COR-L47 (cell line): ENCODE data around the gene NENF.
A peak's percentile ranks its signal among the peaks of the same experiment; 100 is the strongest.

Experiments
- DNase-seq: peaks from one replicate; lab custom pipeline; 2025; lab: John Stamatoyannopoulos, UW

Gene NENF

DNA sequence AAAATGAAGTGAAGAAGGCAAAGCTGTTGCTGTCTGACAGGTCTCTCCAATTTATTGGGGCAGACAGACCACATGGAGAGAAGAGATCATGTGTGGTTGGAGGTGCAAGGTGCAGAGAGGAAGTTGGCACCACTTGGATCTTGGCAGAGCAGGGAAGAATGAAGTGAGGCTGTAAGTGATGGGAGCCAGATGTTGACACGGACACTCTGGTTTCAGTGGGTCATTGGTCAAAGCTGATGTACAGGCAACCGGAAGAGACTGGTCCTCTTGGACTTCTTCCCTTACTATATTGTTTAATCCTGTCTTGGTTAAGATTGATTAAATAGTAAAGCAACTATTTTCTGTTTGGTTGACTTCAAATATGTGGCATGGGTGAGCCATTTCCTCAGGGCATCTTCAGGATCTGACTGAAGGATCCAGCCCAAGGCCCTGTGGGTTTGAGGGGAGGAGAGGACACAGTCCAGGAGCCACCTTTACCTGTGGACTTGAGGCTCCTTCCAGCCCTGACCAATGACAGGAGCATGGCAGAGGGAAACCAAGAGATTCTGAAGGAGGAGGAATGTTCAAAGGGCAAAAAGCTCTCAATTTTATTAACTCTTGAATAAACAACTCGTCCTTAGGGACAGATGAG lies 49.4 kb downstream of the NENF start:
- no peak for DNase-seq

DNA sequence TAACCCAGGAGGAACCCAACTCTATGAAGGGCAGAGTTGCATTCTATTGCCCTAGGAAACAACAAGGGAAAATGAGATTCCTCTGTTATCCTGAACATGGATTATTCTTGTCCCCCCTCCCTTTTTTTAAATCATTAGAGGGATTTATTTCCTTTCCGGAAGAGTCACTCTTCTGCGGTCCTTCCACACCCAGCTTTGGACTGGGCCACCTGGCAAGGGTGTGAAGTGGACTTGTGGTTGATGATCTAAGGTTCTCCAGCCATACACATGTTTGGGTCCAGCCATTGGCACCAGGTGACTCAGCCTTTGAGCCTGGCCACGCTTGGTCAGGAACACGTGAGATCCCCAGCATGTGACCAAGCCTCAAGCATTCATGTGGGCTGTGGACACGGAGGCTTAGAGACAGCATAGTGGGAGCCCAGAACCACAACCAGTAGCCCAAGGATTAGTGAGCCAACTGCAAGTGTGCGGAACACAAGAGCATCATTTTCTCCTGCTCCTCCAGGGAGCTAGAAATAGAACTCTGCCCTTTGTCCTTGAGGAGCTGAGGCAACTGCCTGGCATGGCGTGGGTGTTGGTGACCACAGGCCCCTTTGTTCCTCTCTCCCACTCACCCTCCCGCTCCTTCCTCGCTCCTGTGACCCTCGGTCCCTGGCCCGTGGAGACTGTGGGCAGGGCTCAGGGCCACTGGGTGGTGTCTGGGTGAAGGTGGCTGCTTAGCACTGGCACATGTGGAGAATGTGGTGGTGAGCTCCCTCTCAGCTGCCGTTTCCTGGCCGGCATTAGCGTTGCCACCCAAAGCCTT lies 50.1 kb downstream of the NENF start:
- DNase-seq: no peak

DNA sequence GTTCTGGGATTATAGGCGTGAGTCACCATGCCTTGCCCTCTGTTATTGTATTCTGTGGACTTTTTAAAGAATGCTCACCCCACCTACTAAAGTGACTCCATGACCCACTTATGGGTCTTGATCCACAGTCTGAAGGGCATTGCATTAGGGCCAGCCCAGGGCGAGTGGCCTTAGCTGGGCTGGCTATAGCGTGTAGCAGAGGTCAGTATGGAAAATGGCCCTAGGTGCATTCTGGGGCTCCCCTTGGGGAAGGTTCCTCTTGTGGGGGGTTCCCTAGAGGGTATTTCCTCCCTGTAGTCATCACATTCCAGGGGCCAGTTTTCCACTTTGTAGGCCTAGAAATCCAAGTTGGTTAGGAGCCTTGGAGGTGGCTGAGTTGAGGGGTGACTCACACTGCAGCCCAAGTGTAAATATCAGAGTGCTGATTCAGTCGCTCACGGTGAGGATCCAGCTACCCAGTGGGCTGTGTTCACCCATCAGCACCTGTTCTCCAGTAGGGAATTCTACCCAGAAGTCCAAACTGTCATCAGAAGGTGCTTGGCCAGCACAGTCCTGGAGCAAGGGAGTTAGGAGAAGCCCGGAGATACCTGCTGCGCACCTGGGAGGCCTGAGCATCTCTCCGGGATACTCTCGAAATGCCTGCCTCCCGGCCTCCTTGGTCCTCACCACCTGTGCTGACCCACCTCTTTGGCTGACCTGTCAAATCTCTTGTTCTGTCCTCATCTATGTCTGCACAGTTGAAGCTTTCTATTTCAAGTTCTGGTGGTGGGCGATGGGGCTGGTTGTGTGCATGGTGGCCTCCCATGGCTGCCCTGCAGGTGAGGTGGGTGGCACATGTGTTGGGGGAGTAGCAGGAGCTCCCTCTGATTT lies 52.2 kb downstream of the NENF start:
- DNase-seq: no peak

DNA sequence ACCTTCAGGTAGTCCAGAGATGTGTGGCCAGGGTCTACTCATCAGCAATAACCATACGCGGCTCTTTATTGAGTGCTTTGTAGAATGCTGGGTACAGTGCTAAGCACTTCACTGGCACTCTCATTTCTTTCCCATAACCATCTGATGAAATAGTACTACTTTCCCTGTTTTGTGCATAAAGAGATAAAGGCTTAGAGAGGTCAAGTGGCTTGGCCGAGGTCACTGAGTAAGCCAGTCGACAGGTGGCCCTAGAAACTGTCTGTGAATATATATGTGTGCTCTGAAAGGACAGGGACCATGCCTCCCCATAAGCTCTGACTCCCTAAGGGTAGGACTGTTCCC lies 52.8 kb downstream of the NENF start:
- no peak for DNase-seq

DNA sequence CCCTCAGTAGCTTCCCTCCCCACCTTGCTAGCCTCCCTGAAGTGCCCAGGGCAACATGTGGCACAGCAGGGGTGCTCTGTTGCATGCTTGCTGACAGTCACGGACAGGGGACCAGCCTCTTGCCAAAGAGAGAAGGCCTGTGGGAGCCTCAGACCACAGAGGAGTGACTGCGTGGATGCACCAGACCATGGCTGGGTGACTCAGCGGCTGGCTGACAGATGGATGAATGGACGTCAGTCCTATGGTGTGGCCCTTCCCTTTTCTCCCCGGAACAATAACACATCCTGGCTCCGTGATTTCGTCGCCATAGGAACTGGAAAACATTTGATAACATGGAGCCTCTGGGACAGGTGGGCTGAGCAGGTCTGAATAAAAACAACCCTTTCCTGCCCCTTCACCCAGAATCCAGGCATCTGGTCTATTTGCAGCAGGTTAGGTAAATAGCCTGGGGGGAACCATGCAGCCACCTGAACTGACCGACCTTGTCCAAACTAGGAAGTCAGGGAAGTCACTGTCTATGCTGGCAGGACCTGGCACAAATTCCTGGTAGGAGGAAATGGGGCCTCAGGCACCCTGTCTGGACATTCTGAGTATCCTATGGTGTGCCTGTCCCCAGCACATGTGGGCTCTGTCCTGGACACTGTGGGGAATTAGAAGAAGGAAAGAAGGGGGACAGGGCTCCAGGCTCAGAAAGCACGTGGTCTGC lies 53.3 kb downstream of the NENF start:
- peak; percentile 80 for DNase-seq

DNA sequence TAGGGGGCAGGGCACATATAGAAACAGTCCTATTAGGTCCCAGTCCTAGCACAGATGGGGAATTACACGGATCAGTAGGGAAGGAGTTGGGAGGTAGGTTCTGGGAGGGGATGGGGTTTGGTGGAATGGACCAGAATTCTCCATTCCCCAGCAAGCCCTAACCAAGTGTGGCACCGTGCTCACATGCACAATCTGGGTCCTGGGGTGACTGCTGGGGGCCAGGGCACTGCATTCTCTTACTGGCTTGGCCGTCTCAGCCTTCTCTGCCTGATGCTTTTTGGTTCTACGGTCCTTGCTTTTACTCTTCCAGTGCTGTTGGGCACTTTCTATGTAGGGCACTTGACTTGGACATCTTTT lies 53.9 kb downstream of the NENF start:
- no peak for DNase-seq

DNA sequence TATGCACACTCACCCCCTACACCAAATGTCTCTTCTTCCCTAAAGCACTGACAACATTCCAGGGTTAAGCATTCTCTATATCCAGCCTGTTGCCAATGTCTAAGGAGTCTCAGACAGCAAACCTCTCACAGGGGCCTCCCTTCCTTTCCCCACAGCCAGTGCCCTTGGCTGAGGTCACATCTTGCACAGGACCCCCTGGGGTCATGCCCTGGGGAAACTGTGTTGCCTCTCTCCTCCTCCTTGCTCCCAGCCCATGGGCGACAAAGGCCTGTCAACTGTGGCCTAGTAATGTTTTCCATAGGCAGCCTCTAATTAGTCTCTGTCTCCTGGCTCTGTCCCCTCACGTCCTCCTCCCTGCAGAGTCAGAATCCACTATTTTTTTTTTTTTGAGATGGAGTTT lies 54.6 kb downstream of the NENF start:
- no peak for DNase-seq

DNA sequence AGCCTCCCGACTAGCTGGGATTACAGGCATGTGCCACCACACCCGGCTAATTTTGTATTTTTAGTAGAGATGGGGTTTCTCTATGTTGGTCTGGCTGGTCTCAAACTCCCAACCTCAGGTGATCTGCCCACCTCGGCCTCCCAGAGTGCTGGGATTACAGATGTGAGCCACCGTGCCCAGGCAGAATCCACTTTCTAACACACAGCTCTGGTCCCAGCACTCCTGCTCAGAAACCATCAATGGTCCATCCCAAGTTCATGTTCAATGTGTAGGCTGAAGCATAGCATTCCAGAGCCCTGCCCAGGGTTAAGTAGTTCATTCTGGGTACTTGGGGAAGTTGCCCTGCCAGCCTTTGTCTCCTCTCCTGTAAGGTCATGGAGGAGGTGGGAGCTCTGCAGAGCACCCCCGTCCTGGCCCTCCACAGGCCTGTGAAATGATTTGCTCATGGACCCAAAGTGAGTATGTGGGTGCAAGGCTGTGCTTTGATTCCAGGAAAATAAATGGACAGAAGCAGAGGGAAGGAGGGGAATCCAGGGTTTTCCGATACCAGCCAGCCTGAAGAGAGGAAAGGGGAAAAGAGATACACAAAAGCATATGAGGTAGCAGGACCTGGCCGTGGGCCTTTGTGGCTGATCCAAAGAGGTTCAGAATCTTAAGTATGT lies 55.2 kb downstream of the NENF start:
- no peak for DNase-seq

DNA sequence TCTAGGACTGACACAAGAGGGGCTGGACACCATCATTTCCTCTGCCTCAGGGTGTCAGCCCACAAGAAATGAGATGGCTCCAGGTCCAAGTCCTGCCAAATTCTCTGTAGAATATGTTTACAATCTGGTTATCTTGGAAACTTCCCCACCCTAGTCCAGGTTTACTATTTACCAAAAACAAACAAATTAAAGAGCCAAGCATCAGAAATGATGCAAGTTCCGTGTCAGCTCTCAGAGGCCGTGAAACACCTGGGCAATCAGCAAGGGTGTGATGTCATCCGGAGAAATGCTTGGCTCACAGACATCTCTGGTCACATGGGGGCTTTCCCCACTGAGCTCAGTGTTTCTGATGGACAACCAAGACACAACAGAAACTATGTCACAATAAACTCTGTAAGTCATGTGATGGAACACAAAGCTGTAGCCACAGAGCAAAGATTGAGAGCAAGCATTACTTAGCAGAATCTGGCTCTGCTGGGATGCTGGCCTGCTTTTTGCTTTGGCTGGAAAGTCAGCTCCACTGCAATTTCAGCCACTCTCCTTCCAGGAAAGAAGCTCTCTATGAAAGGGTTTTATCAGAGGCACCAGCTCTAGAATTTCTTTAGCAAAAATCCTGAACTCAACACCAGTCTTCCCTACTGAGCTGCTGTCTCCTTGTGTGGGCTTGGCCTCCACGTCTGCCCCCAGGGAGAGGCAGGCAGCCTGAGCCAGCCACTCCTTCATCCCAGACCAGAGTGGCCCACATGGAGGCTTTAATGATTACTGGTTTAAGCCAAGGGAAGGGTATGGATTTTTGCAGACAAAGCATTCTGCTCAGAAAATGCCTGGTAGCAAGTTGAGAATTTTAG lies 55.9 kb downstream of the NENF start:
- DNase-seq: peak; percentile 48

DNA sequence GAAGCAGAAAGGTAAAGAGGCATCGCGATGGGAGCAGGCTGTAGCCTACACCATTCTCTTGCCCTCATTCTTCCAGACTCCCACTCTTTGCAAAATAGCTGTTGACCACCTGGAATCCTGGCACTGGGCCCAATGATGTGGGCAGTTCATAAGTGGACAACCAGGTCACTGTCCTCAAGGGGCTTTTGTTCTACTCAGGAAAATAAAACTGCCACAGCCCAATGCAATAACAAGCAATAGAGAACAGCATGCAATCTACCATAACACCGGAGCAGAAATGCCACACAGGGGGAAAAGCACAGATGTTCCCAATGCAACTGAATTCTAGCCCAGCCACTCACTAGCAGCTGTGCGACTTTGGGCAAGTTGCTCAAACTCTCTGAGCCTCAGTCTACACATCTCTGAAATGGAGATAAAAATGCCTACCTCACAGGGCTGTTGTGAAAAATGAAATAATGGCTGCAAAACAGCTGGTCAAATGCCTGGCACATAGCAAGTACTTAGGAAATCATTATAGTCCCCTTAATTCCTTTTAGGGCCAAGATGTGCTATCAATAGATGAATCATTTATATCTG lies 56.7 kb downstream of the NENF start:
- DNase-seq: no peak

DNA sequence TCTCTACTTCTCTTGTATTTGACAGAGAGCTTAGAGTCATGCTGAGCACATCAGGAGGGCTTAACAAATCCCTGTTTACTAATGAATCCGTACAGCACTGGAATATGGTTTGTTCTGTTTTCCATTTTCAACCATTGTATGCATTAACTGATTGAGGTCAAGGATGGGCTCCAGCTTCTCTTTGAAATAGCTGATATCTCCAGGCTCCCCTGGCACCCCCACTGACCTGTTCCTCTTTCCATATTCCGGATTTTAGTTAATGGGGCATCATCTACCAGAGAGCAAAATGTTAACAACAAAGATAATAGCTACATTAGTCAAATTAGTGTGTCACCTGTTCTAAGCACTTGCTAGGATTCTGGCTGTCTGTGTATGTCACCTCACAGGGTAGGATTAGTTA lies 57.6 kb downstream of the NENF start:
- peak; percentile 57 for DNase-seq

DNA sequence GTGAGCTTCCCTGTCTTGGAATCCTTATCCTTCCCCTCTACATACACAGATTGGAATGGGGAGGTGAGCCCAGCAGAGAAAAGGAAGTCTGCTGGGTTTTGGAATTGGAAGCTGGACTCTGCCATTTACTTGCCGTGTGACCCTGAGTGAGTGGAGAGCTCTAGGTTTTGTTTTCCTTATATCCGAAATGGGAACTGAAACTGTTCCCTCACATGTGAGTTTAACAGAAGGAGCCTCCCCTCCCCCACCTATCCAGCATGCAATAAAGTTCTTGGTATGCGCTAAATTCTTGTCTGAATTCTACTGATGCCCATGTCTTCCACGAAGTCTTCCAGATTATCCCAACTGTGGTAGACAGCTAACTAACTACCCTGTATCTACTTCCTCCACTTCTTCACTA lies 58.7 kb downstream of the NENF start:
- no peak for DNase-seq
